ENCODE data around the gene ELOVL6. TPM values are rescaled to one million over a fixed set of nuclear protein-coding genes. Genes with fewer than 3 reads are reported as not detected.
"Not testable (repeated sequence)": the region's sequence is repeated elsewhere in the genome, so short reads cannot be mapped to it uniquely, and the experiment has no call there.

The ELOVL6 gene
- total RNA-seq, 4 donors from 2014 or later = 3.4 to 25.9 (median 11.4) TPM

GRCh38 chr4:110046588-110047049 is 151.8 kb downstream of the ELOVL6 start:
- WGBS, 2 donors (ENCODE audit: low coverage in 1 of 2) = 78 to 79% methylated on average over 5 of the region's 5 CpGs
- H3K4me1 ChIP-seq = no peaks in the 10 kb centered on the region

DNA sequence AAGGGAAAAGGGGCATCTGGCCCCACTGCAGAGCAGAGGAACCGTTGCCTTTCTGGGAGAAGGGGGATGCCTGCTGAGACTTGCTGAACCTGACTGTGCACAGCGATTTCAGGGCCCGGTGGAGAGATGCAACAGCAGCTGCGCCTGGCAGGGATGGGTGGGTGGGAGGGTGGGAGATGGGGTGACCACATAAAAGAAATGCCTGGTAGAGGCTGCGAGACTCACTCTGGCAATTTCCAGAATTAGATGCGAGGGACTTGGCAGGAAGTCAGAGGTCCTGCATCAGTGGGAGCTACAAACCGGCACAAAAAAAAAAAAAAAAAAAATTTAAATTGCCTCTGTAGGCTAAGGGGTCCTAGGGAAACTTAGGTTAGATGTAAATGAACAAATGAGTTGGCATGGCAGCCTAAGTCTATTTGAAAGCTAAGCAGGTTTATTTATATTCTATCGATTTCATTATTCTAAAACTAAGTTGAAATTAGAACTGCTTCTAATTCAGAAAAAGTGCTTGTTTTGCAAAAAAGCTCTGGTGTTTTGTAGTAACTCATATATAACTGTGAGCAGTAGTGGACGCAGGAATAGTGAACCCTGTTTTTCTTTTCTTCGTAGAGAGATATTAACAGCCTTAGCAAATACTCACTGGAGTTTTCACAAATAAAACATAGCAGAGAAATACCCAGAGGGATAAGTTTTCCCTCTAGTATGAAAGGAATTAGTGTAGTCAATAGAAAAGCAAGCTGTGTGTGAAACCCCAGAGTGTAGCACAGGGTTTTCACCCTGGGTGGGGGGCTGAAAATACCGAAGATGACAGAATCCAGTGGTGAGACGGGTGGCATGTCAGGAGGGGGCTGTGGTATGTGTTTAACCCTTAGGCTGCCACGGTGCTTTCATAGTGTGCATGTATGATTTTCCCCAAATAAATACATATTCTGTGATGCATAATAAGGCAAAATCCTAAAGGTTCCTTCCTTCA is 155.6 kb downstream of the ELOVL6 start:
- WGBS, 2 donors (ENCODE audit: low coverage in 1 of 2) = 37 to 53% methylated on average over 6 to 13 of the region's 13 CpGs
- Histone ChIP-seq H3K27me3 (no peaks in the 10 kb centered on the region), H3K9me3 (no peaks in the 10 kb centered on the region), H3K4me3 (no peak overlapping the region), H3K27ac (no peak overlapping the region), H3K4me1 (no peaks in the 10 kb centered on the region), H3K36me3 (no peaks in the 10 kb centered on the region)
- no peak for TF ChIP-seq EP300 (IDR thresholded peaks at IDR 0.05; ENCODE audit: low read depth)
- TF ChIP-seq POLR2AphosphoS5 (IDR thresholded peaks at IDR 0.05) = no peak
- TF ChIP-seq, protein P1, sequence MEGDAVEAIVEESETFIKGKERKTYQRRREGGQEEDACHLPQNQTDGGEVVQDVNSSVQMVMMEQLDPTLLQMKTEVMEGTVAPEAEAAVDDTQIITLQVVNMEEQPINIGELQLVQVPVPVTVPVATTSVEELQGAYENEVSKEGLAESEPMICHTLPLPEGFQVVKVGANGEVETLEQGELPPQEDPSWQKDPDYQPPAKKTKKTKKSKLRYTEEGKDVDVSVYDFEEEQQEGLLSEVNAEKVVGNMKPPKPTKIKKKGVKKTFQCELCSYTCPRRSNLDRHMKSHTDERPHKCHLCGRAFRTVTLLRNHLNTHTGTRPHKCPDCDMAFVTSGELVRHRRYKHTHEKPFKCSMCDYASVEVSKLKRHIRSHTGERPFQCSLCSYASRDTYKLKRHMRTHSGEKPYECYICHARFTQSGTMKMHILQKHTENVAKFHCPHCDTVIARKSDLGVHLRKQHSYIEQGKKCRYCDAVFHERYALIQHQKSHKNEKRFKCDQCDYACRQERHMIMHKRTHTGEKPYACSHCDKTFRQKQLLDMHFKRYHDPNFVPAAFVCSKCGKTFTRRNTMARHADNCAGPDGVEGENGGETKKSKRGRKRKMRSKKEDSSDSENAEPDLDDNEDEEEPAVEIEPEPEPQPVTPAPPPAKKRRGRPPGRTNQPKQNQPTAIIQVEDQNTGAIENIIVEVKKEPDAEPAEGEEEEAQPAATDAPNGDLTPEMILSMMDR (IDR thresholded peaks at IDR 0.05) = no peak
- no peak for TF ChIP-seq POLR2A (IDR thresholded peaks at IDR 0.05)
- in situ Hi-C loops (cut with MboI; ENCODE audit: low pct_ligation_motif_present in 1 of 4, low pct_unique_long_range_greater_than_20kb in 1 of 4, low sequenced_read_pairs in 3 of 4) = loop anchor here in 1 of 4 donors (25.0 kb wide), 1 partner anchor 169 kb away; no protein-coding TSS in a partner anchor
- DNase-seq = no peak
- intact Hi-C loops (cut with DNase I; ENCODE audit: low total_unique reads) = loop anchor here (10.0 kb wide), 1 partner anchor 172 kb away; no protein-coding TSS in a partner anchor

More at GRCh38 chr4:110046588-110047049, 151.8 kb downstream of the ELOVL6 start:
- H3K9me3 ChIP-seq = no peaks in the 10 kb centered on the region
- intact Hi-C loops (cut with DNase I; ENCODE audit: low total_unique reads) = loop anchor here (10.0 kb wide), 1 partner anchor 168 kb away; no protein-coding TSS in a partner anchor
- in situ Hi-C loops (cut with MboI; ENCODE audit: low pct_ligation_motif_present in 1 of 4, low pct_unique_long_range_greater_than_20kb in 1 of 4, low sequenced_read_pairs in 3 of 4) = loop anchor here in 1 of 4 donors (25.0 kb wide), 1 partner anchor 166 kb away; no protein-coding TSS in a partner anchor
- TF ChIP-seq, protein P1 (IDR thresholded peaks at IDR 0.05) = no peak
- no peak for TF ChIP-seq EP300 (IDR thresholded peaks at IDR 0.05; ENCODE audit: low read depth)
- no peak for TF ChIP-seq POLR2A (IDR thresholded peaks at IDR 0.05)
- TF ChIP-seq POLR2AphosphoS5 (IDR thresholded peaks at IDR 0.05) = no peak
- DNase-seq = no peak
- no peaks in the 10 kb centered on the region for H3K36me3 ChIP-seq
- no peak overlapping the region for H3K27ac ChIP-seq
- H3K4me3 ChIP-seq = no peak overlapping the region
- H3K27me3 ChIP-seq = no peaks in the 10 kb centered on the region

DNA sequence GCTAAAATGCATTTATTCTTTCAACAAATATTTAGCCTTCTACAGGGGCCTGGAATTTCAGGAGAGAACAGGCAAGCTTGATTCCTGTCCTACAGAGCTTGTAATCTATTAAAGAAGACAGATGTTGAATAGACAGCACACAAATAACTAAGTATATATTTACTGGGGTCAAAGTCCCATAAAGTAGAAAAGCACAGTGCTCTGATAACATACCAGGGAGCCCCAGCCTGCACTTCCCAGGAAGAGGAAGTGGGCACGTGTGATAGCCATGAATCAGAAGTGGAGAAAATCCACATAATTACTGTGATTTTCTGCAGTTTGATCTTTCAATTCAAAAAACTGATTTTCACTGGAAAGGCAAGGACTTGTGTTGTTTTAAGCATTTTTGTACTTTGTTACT is 156.7 kb downstream of the ELOVL6 start:
- Histone ChIP-seq H3K4me3 (no peak overlapping the region), H3K36me3 (no peaks in the 10 kb centered on the region), H3K27ac (no peak overlapping the region), H3K27me3 (peaks cover 3% of the 10 kb centered on the region), H3K9me3 (no peaks in the 10 kb centered on the region), H3K4me1 (no peaks in the 10 kb centered on the region)
- 19 to 30% methylated on average over 1 of the region's 1 CpG for WGBS, 2 donors (ENCODE audit: low coverage in 1 of 2)
- no peak for TF ChIP-seq EP300 (IDR thresholded peaks at IDR 0.05; ENCODE audit: low read depth)
- TF ChIP-seq, protein P1 (IDR thresholded peaks at IDR 0.05) = no peak
- no peak for TF ChIP-seq POLR2A (IDR thresholded peaks at IDR 0.05)
- TF ChIP-seq POLR2AphosphoS5 (IDR thresholded peaks at IDR 0.05) = no peak
- intact Hi-C loops (cut with DNase I; ENCODE audit: low total_unique reads) = loop anchor here (10.0 kb wide), 1 partner anchor 173 kb away; no protein-coding TSS in a partner anchor
- no peak for DNase-seq
- in situ Hi-C loops (cut with MboI; ENCODE audit: low pct_ligation_motif_present in 1 of 4, low pct_unique_long_range_greater_than_20kb in 1 of 4, low sequenced_read_pairs in 3 of 4) = loop anchor here in 1 of 4 donors (25.0 kb wide), 1 partner anchor 171 kb away; no protein-coding TSS in a partner anchor

GRCh38 chr4:110039164-110039563 is 159.3 kb downstream of the ELOVL6 start:
- WGBS, 2 donors (ENCODE audit: low coverage in 1 of 2) = 92 to 100% methylated on average over 2 to 11 of the region's 11 CpGs
- H3K27ac ChIP-seq; intact Hi-C loops (cut with DNase I; ENCODE audit: low total_unique reads); H3K4me3 ChIP-seq; DNase-seq; H3K4me1 ChIP-seq; H3K27me3 ChIP-seq; H3K9me3 ChIP-seq; H3K36me3 ChIP-seq: not testable (repeated sequence)
- in situ Hi-C loops (cut with MboI; ENCODE audit: low pct_ligation_motif_present in 1 of 4, low pct_unique_long_range_greater_than_20kb in 1 of 4, low sequenced_read_pairs in 3 of 4) = loop anchor here in 1 of 4 donors (25.0 kb wide), 1 partner anchor 173 kb away; no protein-coding TSS in a partner anchor

Measured in transverse colon (tissue), 4 donors.